Adipocyte (in vitro differentiated cells): ENCODE results near the gene SHC2.
A peak's percentile ranks its signal among the peaks of the same experiment; 100 is the strongest.

Experiments
- DNase-seq: peaks from one replicate; pipeline ENCODE4 v3.0.0-alpha.2; 2015; ENCODE audit warnings: low read depth
- H3K27me3 ChIP-seq: replicated peaks from 2 replicates; pipeline ENCODE4 v1.7.0; 2013; ENCODE audit warnings: mild to moderate bottlenecking, low read length, moderate library complexity; ENCODE audit not compliant: control insufficient read depth, insufficient read depth
- H3K36me3 ChIP-seq: 2 replicates; pipeline ENCODE4 v1.7.0; 2013; ENCODE audit warnings: low read length, mild to moderate bottlenecking, moderate library complexity; ENCODE audit not compliant: control insufficient read depth, insufficient read depth, severe bottlenecking
- H3K4me1 ChIP-seq: 2 replicates; pipeline ENCODE4 v1.7.0; 2013; ENCODE audit warnings: mild to moderate bottlenecking, low read length, moderate library complexity; ENCODE audit not compliant: control insufficient read depth, insufficient read depth
- H3K4me3 ChIP-seq: 2 replicates; pipeline ENCODE4 v1.7.0; 2013; ENCODE audit warnings: mild to moderate bottlenecking, low read length, moderate library complexity
- H3K9ac ChIP-seq: 2 replicates; pipeline ENCODE4 v1.7.0; 2013; ENCODE audit warnings: mild to moderate bottlenecking, low read length, moderate library complexity
- H3K9me3 ChIP-seq: 2 replicates; pipeline ENCODE4 v1.7.0; 2013; ENCODE audit warnings: mild to moderate bottlenecking, low read length, moderate library complexity; ENCODE audit not compliant: control insufficient read depth

Gene SHC2

DNA sequence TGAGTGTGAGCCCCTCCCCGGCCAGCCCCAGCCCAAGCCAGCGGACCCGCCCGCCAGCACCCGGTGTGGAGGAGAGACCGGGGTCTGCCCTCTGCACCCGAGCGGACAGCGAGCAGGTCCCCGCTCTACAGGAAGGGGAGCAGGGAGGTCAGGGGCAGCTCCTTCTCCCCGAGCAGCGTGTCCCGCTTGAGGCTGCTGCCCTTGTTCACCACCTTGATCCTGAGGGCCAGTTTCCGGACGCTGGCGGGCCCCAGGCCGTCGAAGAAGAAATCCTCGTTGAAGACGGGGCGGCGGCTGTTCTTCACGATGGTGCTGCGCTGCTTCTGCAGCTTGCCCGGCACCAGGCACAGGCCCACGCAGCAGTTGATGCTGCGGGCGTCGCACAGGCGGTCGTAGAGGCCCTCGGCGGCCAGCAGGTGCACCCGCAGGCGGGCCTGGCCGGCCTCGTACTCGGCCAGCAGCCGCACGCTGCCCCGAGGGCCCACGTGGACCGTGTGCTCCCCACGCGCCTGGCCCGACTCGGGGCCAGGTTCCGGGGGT is 53.8 kb downstream of the SHC2 start:
- no peak for DNase-seq

DNA sequence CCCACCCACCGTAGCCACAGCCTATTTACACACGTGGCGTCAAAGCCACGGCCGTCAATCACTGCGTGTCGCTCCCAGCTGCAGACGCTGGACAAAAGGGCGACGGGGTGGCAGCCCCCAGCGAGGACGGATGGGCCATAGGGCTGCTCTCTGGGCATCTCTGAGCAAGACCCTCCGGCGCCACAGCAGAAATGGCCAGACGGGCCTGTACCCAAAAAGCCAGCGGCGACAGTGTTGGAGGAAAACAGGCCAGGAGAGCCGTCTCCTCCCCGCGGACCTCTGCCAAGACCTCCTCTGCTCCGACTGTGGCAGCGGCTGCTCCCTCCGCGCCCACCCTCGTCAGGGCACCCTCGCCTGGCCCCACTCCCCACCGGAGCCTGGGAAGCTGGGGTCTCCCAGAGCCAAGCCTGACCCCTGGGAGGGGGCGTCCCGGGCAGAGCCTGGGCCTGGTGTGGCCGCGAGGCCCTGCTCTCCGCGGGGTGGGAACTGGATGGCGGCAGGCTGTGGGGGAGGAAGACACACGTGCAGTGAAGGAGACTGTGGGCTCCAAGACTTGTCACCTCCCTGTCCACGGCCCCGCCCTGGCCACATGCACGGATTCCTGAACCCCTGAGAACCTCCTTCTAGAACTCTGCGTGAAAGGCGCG is 54.6 kb downstream of the SHC2 start:
- Histone ChIP-seq H3K4me1 (no peaks in the 10 kb centered on the region), H3K9me3 (no peaks in the 10 kb centered on the region), H3K4me3 (no peak overlapping the region), H3K36me3 (no peaks in the 10 kb centered on the region), H3K27me3 (peaks cover 36% of the 10 kb centered on the region), H3K9ac (no peak overlapping the region)
- no peak for DNase-seq

More for the DNA sequence above, 53.8 kb downstream of the SHC2 start:
- peaks cover 37% of the 10 kb centered on the region for H3K27me3 ChIP-seq
- H3K36me3 ChIP-seq, result no peaks in the 10 kb centered on the region
- no peak overlapping the region for H3K4me3 ChIP-seq
- H3K9me3 ChIP-seq, result no peaks in the 10 kb centered on the region
- H3K4me1 ChIP-seq, result no peaks in the 10 kb centered on the region
- no peak overlapping the region for H3K9ac ChIP-seq

DNA sequence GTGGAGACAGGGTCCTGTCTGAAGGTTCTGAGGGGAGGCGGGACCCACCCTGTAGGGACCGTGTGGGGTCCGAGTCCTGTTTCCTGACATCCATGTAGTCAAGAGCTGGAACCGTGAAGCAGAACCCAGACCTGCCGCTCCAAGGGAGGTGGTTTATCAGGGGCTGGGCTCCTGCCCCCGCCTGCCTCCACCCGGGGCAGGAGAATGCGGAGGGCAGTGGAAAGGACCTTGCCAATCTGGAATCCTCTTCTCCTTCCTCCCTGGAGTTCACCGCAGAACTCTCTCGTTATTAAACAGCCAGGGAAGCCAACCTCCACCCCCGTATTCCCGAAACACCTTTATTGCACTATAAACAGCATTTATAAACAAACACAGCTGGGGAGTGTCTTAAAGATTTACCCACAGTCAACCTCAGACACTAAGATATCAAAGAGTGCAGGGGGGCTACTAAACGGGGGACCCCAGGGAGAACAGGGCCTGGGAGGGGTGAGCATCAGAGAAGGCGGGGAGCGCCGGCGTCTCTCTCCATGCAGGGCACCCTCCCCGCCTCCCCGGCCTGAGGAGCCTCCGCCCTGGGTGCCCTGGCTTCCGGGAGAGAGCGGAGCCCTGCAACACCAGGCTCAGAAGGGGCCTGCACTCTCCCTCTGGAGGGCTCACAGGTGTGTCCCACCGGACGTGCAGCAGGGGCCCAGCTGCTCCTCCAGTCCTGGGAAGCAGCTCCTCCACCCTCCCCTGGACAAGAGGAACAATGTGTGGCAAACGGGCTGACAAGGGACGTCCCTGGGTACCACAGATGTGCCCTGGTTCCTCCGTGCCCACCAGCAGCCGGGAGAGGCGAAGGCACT is 55.5 kb downstream of the SHC2 start:
- no peak overlapping the region for H3K9ac ChIP-seq
- no peaks in the 10 kb centered on the region for H3K36me3 ChIP-seq
- H3K9me3 ChIP-seq, result no peaks in the 10 kb centered on the region
- peaks cover 36% of the 10 kb centered on the region for H3K27me3 ChIP-seq
- no peak overlapping the region for H3K4me3 ChIP-seq
- H3K4me1 ChIP-seq, result no peaks in the 10 kb centered on the region
- DNase-seq, result no peak

DNA sequence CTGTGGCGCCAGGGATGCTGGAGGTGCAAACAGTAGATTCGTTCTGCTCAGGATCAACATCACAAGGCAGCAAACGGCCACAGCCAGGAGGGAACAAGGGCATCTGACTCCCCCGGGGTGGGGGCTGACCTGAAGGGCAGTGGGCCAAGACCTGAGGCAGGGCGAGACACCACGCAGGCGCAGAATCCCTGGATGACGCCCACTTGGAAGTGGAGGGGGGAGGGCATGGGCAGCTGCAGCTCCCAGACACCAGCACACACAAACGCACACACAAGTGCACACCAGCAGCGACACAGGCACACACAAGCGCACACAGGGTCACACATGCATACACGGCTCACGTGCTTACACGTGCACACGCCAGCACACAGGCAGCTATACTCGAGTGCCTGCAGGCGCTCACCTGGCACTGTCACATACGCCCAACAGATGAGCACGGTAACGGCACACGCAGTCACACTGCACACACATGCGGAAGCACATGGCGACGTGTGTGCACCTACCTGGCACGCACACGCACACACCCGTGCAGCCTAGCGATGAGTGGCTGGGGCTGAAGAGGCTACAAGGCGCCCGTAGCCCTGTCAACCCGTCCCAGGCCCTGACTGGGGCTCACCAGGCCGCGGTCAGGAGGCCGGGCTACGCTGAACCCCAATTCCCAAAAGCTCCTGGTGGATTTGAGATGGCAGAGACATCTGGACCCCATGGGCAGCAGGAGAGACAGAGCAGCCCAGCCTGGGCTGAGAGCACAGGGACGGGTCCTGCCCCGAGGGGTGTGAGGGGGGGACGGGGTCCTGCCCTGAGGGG is 57.4 kb downstream of the SHC2 start:
- no peak overlapping the region for H3K4me3 ChIP-seq
- H3K9me3 ChIP-seq, result no peaks in the 10 kb centered on the region
- no peaks in the 10 kb centered on the region for H3K36me3 ChIP-seq
- peaks cover 29% of the 10 kb centered on the region for H3K27me3 ChIP-seq
- no peak overlapping the region for H3K9ac ChIP-seq
- no peaks in the 10 kb centered on the region for H3K4me1 ChIP-seq
- DNase-seq, result no peak

DNA sequence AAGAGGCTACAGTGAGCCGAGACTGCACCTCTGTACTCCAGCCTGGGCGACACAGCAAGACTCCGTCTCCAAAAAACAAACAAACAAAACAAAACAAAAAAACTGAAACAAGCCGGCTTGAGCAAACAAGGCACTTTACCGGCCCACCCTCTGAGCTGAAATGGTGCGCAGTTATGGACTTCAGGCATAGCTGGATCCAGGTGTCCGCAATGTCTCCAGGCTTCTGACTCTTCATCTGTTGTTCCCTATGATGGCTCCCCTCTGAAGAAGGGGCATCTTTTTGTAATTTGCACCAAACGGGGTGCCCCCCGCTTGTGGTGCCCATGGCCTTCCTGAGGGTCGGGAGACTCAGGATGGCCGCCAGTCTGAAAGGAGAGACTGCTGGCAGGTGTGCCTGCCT is 58.0 kb downstream of the SHC2 start:
- Histone ChIP-seq H3K27me3 (peaks cover 36% of the 10 kb centered on the region), H3K4me1 (no peaks in the 10 kb centered on the region), H3K9me3 (no peaks in the 10 kb centered on the region), H3K9ac (no peak overlapping the region), H3K4me3 (no peak overlapping the region), H3K36me3 (no peaks in the 10 kb centered on the region)
- DNase-seq, result no peak

DNA sequence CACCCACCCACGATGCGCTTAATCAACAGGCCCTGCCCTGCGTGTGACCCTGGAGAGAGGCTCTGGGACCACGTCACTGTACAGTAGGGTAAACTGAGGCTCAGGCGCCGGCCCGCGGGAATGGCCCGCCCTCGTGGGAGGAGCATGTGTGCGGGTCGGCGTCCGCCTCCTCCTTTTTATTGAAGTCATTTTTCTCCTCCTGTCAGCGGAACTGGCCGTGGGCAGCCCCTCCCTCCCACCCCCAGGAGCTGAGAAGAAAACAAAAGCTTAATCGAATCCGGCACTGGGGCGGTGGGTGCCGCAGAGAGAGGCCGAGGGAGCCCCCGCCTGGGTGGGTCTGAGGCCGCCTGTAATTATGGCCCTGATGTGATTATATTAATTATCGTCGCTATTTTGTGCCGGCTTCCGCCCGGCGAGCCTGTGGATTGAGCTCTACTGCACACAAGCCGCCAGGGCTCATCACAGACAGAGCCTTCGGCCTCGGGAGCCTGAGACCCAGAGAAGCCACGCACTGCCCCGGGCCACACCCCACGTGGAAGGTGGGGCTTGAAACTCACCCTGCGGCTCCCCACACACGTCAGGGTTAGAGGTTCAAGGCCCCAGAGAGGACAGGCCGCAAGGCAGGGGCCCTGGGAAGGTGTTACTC is 58.8 kb downstream of the SHC2 start:
- Histone ChIP-seq H3K36me3 (no peaks in the 10 kb centered on the region), H3K9ac (no peak overlapping the region), H3K9me3 (no peaks in the 10 kb centered on the region), H3K4me1 (no peaks in the 10 kb centered on the region), H3K27me3 (peaks cover 44% of the 10 kb centered on the region), H3K4me3 (no peak overlapping the region)
- DNase-seq, result peak; percentile 42

DNA sequence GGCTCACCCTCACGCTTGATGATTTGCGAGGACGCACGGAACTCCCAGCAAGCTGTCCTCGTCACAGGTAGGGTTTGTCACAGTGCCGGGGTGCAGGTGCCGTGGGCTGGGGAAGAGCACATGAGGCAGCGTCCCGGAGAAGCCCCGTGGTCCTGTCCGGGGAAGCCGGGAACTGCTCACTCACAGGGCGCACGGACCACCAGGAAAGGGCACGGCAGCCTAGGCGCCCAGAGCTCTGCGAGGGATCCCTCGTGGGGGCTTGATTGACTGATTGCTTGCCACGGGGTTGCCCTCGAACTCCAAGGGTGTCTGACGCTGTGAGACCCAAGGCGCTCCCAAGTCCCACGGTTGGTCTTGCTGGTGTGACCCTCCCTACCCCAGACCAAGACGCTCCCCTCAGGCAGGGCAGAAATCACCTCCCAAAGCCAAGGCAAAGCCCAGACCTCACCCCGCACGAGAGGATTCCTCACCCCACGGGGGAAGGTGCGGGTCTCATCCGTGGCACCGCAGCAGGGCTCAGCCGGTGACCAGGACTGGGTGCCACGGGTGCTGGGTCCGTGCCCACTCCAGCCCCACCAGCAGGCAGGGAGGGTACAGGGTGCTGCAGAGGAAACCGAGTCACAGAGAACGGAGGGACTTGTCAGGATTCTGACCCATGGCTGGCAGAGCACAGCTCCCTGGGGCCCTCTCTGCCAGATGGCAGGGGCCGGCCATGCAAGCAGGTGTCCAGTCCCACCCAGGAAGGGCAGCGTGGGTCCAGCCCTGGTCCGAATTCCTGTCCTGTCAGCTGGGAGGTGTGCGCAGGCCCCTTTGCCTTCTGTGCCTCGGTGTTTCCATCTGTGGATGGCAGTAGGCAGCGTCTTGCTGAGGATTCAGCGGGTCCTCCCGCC is 59.6 kb downstream of the SHC2 start:
- DNase-seq, result no peak
- H3K4me3 ChIP-seq, result no peak overlapping the region
- H3K9me3 ChIP-seq, result no peaks in the 10 kb centered on the region
- H3K27me3 ChIP-seq, result peaks cover 40% of the 10 kb centered on the region
- H3K36me3 ChIP-seq, result no peaks in the 10 kb centered on the region
- H3K4me1 ChIP-seq, result no peaks in the 10 kb centered on the region
- no peak overlapping the region for H3K9ac ChIP-seq

DNA sequence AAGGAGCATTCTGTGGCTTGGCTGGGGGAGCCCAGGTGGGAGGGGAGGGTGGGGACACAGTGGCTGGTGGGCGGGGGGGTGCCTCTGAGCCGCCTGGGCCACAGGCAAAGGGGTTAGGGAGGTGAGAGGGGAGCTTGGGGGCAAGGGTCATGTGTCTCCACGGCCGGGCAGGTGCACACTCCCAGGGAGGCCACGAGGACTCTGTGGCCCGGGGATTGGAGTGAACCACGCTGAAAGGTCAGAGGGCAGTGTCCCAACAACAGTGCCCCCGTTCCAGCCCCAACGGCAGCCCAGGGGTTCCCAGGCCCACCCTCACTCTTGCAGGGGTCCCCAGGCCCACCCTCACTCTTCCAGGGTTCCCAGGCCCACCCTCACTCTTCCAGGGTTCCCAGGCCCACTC is 61.5 kb downstream of the SHC2 start:
- Histone ChIP-seq H3K36me3 (no peaks in the 10 kb centered on the region), H3K4me1 (no peaks in the 10 kb centered on the region), H3K9me3 (no peaks in the 10 kb centered on the region), H3K9ac (no peak overlapping the region), H3K27me3 (peaks cover 29% of the 10 kb centered on the region), H3K4me3 (no peak overlapping the region)
- DNase-seq, result no peak

DNA sequence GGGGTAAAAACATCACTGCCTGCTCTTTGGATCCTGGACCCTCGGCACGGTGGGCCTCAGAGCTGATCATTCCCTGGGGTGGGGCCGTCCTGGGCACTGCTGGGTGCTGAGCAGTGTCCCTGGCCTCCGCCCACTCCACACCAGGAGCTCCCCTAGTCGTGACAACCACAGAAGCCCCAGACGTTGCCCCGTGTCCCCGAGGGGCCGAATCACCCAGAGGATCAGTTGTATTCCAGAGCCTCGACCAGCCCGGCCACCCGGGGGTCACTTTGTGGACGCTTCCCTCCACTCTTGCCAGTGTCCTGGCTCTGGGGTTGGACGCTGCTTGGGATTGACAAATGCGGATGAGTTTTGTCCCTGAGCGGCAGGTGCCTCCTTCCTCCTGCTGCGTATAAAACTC is 62.1 kb downstream of the SHC2 start:
- Histone ChIP-seq H3K36me3 (no peaks in the 10 kb centered on the region), H3K27me3 (peaks cover 29% of the 10 kb centered on the region), H3K9ac (no peak overlapping the region), H3K4me3 (no peak overlapping the region), H3K9me3 (no peaks in the 10 kb centered on the region), H3K4me1 (no peaks in the 10 kb centered on the region)
- DNase-seq, result no peak

DNA sequence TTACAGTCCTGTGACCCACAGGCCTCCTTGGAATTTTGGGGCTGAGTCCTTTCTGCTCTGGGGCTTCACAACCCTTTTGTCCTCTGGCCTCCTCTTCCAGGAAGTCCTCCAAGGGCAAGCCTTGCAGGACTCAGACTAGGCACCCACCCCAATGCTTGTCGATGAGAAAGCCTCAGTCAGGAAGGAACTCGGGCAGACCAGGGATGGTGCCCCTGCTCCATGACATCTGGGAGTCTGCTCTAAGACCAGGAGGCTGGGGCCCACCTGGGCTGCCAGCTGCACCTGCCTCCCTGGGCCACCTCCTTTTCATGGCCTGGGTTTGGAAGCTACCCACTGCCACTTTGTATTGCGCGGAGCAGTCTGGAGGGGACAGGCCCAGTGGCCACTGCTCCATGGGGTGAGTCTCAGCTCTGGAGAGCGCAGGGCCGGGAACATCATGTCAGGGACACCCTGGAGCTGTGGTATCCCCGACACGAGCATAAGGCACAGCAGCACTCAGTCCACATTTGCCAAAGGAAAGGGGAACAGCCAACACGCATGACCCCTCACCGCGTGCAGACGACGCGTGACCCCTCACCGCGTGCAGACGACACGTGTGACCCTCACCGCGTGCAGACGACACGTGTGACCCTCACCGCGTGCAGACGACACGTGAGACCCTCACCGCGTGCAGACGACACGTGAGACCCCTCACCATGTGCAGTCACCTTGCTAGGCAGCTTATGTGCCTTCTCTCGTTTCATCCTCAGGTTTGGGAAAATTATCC is 62.7 kb downstream of the SHC2 start:
- H3K9me3 ChIP-seq, result no peaks in the 10 kb centered on the region
- DNase-seq, result no peak
- no peak overlapping the region for H3K9ac ChIP-seq
- peaks cover 25% of the 10 kb centered on the region for H3K27me3 ChIP-seq
- H3K4me1 ChIP-seq, result no peaks in the 10 kb centered on the region
- H3K36me3 ChIP-seq, result no peaks in the 10 kb centered on the region
- H3K4me3 ChIP-seq, result no peak overlapping the region
